Colon (tissue), 2 donors: ENCODE data around the gene NEMF.
"Not testable (repeated sequence)": the region's sequence is repeated elsewhere in the genome, so short reads cannot be mapped to it uniquely, and the experiment has no call there.

ENCODE experiments used
- FAIRE-seq: peaks from 2 replicates; lab custom pipeline; 2012; peaks lifted over from hg19 to GRCh38; lab: Jason Lieb, UNC
- donor health status: control.
- donor health status: control.

The NEMF gene

GRCh38 chr14:49816844-49817243 lies 35.7 kb downstream of the NEMF start:
- no peak for FAIRE-seq

- not testable (repeated sequence) for FAIRE-seq
Observed at GRCh38 chr14:49816118-49816517, 36.5 kb downstream of the NEMF start.

DNA sequence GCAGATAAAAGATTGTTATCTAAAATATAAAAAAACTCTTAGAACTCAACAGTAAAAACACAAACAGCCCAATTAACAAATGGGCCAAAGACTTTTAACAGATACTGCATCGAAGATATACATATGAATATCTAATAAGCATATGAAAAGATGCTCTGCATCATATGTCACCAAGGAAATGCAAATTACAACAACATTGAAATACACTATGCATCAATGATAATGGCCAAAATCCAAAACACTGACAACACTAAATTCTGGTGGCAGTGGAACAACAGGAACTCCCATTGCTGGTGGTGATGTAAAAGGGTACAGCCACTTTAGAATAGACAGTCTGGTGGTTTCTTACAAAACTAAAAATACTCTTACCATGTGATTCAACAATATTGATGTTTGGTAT lies 43.8 kb downstream of the NEMF start:
- no peak for FAIRE-seq

- FAIRE-seq: no peak
Observed at GRCh38 chr14:49796025-49796424, 56.6 kb downstream of the NEMF start.

DNA sequence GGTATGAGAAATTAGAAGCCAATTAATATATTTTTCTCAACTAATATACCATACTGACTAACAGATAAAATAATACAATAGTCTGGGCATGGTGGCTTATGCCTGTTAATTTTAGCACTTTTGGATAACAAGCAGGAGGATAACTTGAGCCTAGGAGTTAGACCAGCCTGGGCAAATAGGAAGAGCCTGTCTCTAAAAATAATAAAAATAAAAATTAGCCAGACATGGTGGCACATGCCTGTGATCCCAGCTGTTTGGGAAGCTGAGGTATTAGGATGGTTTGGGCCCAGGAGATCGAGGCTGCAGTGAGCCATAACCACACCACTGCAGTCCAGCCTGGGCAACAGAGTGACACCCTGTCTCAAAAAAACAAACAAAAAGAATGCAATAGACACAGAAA lies 60.0 kb downstream of the NEMF start:
- FAIRE-seq: no peak

GRCh38 chr14:49786315-49786714 lies 66.3 kb downstream of the NEMF start:
- FAIRE-seq: no peak

GRCh38 chr14:49783394-49784014 lies 69.1 kb downstream of the NEMF start:
- no peak for FAIRE-seq

DNA sequence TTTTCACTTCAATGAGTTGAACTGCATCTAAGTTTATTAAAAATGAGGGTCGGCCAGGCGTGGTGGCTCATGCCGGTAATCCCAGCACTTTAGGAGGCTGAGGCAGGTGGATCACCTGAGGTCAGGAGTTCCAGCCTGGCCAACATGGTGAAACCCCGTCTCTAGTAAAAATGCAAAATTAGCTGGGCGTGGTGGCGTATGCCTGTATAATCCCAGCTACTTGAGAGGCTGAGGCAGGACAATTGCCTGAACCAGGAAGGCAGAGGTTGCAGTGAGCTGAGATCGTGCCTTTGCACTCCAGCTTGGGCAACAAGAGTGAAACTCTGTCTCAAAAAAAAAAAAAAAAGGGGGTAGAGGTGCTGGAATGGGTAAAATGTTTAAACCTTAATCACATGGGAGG lies 71.5 kb downstream of the NEMF start:
- FAIRE-seq: not testable (repeated sequence)

GRCh38 chr14:49778421-49778820 lies 74.2 kb downstream of the NEMF start:
- FAIRE-seq: no peak

DNA sequence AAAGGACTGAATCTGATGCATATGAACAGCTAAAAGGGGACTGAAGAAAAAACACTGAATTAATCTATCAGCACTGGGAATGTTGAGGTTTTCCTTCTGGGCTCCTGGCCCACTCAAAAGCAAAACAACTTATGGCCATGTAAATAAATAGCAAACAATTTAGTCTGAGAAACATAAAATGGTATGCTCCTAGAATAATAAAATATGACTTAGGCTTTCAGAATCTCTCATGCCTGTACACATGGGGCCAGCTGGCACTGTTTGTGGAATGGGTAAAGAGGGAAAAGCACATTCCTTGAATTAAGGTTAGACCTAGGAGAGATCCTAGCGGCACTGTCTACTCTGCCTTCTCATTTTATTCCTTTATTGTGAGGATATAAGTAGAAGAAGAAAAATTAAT lies 78.5 kb downstream of the NEMF start:
- FAIRE-seq: no peak

DNA sequence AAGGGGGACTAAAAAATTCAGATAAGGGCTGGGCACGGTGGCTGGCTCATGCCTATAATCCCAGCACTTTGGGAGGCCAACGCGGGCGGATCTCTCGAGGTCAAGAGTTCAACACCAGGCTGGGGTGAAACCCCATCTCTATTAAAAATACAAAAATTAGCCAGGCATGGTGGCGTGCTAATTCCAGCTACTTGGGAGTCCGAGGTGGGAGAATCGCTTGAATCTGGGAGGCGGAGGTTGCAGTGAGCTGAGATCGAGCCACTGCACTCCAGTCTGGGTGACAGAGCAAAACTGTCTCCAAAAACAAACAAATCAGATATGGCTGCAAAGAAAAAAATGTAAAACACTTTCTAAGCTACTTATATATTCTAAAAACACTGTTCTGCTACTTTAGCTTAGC lies 80.9 kb downstream of the NEMF start:
- FAIRE-seq: not testable (repeated sequence)

DNA sequence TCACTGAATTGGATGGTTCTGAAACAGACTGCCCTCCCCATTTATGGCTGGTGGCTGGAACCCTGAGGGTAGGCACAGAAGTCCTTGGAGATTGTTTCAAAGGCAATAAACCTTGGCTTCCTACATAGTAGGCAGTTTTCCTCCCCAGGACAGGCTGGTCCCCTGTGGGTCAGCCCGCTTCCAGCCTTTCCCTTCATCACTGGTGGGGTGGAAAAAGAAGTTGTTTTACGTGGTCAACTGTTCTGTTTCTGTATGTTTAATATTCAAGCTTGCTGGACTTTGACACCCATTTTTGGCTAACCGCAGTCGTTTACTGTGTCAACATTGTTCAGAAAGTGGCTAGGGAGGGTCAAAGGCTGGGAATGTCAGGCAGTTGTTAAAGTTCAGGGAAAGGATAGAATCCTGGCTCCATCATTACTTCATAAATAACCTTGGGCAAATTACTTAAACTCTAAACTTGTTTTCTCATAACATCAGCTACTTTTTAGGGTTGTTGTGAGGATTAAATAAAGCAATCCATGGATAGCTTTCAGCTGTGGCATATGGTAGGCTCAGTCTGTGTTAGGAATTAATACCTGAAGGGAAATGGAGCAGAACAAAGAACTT lies 82.3 kb downstream of the NEMF start:
- no peak for FAIRE-seq

- FAIRE-seq: no peak
Observed at GRCh38 chr14:49769581-49770211, 82.9 kb downstream of the NEMF start.

- FAIRE-seq: no peak
Observed at GRCh38 chr14:49769171-49769570, 83.4 kb downstream of the NEMF start.

- no peak for FAIRE-seq
Observed at GRCh38 chr14:49768301-49769121, 84.1 kb downstream of the NEMF start.

DNA sequence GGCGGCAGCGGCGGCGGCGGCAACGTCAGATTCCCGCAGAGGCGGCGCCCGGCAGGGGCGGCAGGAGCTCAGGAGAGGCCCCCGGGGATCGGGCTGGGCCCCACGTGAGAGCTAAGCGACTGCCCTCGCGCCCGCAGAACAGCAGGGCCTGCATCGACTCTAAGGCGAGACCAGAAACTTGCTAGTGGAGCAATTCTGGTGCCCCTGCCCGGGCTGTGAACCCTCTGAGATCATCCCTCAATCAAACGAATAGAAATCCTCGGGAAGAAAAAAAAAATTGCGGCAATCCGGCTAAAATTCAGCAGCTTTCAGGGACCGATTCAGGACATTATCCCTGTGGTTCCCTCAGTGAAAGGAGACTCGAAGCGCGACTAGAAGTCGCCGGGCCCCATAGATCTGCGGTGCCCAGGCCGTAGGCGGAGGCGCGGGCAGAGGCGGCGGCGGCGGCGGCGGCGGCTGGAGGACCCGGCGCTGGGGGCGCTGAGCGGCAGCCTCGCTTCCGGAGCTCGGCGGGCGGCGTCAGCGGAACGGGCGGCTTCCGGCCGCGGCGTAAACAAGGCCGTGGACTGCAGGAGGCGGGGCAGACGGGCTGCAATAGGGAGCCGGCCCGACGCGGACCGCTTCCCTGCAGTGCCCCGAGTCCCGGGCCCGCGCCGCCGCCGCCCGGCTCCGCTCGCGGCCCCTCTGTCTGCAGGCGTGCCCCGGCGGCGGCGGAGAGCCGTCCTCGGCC lies 84.9 kb downstream of the NEMF start, which contains the start of gene KLHDC2:
KLHDC2 (plus strand) TSS at position 583 of the 730 bp plus-strand sequence. CDS start 316 bp downstream, outside the sequence.
- no peak for FAIRE-seq

DNA sequence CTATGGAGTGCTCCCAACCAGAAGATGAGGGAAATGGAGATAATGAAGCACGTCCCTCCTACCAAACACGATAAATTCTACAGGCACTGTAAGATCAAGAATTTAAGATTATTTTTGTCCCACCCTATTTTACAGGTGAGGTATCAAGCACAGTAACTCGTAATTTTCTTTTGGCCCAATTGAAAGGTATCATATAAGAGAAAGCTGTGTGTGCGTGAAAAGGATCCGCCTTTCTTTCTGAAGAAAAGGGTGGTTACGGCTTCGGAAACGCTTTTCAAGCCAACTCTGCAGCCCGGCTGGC lies 85.4 kb downstream of the NEMF start:
- FAIRE-seq: no peak

DNA sequence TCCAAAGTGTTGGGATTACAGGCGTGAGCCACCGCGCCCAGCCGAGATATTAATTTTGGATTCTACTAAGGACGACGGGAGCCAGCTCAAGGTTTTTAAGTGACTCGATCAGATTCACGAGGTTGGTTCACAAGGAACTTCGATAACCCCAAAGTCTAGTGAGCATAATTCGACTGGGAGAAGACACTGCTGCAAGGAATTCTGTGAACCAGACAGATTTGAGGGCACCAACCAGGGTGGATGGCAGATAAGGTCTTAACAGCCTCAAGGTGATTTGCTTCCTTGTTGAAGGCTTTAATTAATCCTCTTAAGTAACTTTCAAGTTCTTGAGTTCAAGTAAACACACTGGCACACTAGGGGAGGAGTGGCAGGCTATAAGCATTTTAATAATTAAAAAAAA lies 85.7 kb downstream of the NEMF start:
- no peak for FAIRE-seq

DNA sequence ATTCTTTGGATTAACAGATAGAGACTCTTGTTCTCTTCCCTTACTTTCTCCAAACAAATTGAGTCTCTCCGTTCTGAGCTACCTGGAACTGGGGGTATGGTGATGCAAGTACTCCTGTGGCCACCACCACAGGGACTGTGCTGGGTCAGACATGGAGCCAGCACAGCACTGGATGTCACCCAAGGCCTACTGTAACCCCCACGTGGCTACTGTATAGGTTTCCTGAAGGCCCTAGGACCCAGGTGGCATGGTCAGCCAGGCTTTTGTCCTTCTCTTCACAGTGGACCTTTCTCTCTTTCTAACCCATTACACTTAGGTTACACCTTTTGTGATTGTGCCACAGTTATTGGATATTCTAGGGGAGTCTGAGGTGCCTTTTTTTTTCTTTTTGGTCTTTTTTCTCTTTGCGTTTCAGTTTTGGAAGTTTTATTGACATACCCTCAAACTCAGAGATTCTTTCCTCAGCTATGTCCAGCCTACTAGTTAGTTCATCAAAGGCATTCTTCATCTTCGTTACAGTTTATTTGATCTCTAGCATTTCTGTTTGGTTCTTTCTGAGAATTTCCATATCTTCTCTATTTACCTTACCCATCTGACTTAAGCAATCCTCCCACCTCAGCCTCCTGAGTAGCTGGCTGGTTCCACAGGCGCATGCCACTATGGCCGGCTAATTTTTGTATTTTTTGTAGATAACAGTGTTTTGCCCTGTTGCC lies 90.6 kb downstream of the NEMF start:
- FAIRE-seq: no peak

GRCh38 chr14:49755378-49755777 lies 97.2 kb downstream of the NEMF start:
- no peak for FAIRE-seq

- no peak for FAIRE-seq
Observed at GRCh38 chr14:49754570-49755097, 98.0 kb downstream of the NEMF start.
